ENCODE data around the gene PRR11.
"Not testable (repeated sequence)": the region's sequence is repeated elsewhere in the genome, so short reads cannot be mapped to it uniquely, and the experiment has no call there.

PRR11 gene

GRCh38 chr17:59220328-59221158, 65.0 kb downstream of the PRR11 start, which contains the start of gene GDPD1:
Gene GDPD1 (plus strand): TSS chr17:59220511. CDS start chr17:59220610, 99 bp downstream.
- DNase-seq (ENCODE audit: low read depth), result peak; percentile 89

DNA sequence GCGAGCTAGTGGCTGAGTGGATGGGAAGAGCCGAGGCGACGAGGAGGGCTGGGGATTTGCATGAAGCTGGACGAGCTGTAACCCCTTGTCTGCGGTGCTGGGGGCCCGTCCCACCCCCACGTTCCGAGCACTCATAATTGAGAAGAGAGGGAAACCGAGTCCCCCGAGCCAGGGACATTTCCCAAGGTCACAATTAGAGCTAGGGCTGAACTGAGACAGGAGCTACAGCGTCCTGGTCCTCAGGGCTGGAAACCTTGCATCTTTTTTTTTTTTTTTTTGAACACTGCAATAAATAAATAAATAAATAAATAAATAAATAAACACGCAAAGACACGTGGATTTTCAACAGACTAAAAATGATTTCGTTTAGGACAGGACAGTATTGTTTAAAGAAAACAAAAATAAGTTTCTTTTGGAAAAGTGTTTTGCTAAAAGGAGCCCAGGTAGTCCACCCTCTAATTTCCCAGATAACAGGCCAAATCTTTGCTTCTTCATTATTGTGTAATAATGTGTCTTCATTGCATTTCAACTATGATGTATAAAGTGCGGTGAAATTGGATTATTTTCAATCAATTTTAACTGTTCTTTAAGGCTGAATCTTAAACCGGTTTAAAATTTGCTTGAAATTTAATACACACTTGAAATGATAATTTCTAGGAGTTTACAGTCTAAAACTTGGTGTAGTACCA, 65.8 kb downstream of the PRR11 start:
- no peak for DNase-seq (ENCODE audit: low read depth)

- DNase-seq (ENCODE audit: low read depth), result no peak
These were observed 68.3 kb downstream of the PRR11 start for GRCh38 chr17:59223813-59224212.

DNA sequence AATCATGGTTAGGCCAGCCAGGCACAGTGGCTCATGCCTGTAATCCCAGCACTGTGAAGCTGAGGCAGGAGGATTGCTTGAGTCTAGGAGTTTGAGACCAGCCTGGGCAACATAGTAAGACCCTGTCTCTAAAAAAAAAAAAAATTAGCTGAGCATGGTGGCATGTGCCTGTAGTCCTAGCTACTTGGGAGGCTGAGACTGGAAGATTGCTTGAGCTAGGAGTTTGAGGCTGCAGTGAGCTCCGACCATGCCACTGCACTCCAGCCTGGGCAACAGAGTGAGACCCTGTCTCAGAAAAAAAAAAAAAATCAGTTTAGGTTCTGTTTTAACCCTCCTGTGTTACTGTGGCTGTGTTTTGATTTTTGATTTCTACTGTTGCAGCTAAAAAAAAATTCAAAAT, 73.0 kb downstream of the PRR11 start:
- not testable (repeated sequence) for DNase-seq (ENCODE audit: low read depth)

DNA sequence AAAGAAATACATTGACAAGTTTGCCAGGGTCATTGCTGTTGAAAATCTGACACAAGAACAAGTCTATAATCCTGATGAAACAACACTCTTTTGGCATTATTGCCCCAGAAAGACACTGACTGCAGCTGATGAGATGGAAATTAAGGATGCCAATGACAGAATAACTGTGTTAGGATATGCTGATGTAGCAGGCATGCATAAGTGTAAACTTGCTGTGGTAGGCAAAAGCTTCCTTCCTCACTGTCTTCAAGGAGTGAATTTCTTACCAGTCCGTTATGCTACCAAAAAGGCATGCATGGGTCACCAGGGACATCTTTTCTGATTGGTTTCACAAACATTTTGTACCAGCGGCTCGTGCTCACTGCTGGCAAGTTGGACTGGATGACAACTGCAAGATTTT, 75.2 kb downstream of the PRR11 start:
- DNase-seq (ENCODE audit: low read depth), result no peak

DNA sequence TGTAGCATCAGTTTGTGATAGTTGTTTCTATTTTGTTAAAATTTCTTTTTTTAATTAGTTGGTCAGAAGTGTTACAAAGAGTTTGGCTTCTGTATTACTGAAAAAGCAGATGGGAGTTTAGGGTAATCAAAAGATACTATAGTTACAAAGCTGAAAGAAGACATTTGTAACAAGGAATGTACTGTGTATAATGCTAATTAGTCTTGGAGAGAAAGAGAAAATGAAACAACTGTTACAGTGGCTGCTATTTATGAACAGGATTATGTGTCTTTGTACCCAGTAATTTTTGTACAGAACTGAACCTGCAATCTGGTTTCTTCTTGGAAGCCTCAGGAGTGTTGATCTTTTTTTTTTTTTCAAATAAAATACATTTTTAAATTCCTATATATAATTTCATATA, 79.1 kb downstream of the PRR11 start:
- DNase-seq (ENCODE audit: low read depth), result no peak

DNA sequence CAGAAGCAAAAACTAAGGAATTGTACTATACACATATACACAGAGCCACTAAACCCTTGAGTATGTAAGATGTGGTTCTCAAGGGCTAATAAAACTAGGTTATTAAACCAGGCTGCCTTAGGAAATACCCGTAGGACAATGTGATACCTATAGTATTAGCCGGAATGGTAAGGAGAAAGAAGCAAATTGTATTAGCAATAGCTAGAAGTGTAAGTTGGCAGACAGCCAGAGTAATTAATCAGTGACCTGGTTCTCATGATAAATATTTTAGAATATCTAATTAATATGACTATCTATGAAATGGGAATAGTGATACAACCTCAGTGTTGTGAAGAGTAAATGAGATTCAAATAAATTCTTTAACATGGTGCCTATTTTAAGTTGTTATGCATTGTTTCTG, 83.4 kb downstream of the PRR11 start:
- DNase-seq (ENCODE audit: low read depth), result no peak

GRCh38 chr17:59244081-59244480, 88.5 kb downstream of the PRR11 start:
- DNase-seq (ENCODE audit: low read depth), result no peak
